HG03575 (cell line): ENCODE data around the gene DNHD1.

Experiments used
- ATAC-seq: cut with Tn5 transposase; IDR thresholded peaks from one replicate; pipeline ENCODE4 v1.9.1; 2021; ENCODE audit not compliant: unreplicated experiment, insufficient number of reproducible peaks, low FRiP score; ENCODE audit errors: extremely low read depth

The DNHD1 gene

DNA sequence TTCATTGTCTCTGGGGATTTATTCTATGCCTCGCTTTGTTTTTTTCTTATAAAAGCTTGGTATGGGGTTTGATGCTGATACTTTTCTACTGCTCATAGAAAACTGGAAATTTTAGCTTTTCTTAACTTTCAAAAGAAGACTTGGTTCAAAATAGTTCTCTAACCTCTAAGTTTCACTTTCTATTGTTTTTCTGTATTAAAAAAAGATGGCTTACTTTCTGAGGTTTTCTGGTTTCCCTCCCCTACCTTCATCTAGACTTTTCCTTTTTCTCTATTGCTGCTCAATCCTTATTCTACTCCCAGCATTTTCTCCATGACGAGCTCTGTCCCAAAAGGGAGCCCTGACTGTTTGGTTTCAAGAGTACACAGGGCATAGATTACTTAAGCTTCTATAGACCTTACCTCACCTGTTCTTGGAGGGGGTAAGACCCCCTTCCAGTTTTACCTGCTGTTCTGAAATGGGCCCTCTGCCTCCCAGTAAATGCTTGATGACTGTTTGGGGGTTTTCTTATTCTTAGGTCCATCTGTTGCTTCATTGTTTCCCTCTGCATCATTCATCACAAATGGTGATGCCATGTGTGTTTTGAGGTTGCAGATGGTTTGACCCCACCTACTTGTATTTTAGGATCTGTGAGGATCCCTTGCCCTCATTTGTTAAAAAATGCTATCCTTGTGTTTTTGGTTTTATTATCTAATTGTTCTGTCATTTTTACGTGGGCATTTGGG, 29.5 kb downstream of the DNHD1 start:
- ATAC-seq = peak; percentile 53

DNA sequence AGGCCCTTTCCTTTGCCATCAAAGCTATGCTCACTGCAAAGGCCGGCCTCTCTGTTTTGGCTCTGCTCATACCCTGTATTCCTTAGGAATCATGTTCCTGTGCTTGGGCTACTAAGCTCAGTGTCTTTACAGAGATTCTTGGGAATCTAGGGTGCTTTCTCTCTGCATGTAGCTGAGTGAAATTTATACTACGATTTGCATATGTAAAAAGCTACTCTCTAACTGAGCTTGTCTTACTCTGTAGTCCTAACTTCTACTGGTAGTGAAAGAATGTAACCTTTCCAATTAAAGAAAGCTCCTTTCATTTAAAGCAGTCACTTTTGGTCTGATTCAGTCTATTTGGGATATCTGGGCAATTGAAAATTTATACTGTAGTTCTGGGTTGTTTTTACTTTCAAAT, 32.2 kb downstream of the DNHD1 start:
- ATAC-seq = no peak

DNA sequence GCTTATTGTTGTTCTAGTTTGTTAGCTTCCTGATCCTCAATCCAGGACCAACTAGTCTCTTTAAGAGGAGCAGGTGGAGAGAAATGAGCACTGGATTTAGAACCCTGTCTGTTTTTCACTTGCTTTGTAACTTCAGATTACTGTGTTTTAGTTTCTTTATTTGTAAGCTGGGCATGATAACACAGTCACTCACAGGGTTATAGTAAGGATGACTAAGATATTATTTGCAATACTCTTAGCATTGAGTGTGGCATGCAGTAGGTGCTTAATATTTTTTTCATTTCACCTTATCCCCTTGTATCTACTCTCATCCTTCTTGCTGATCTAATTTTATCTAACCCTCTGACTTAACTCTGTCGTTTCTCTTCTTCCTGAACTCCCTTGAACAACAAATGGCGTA, 33.8 kb downstream of the DNHD1 start:
- no peak for ATAC-seq

DNA sequence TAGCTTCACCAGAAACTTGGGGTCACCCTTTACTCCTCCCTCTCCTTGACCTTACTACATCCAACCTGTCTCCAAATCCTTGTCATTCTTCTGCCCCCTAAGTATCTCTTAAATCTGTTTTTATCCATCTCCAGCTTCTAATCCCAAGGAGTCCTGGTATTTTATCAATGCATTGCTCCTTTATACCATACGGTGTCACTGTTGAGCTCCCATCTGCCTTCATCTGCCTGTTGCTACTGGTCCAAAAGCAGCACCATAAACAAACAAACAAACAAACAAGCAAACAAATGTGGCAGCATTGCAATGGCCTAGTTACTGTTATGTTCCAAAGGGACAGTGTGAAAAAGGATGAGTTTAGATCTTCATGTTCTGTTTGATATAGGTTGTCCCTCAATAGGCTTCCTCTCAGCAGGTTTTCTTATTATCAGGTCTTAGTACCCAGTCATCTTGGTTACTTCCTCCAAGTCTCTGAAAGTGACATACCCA, 34.2 kb downstream of the DNHD1 start:
- no peak for ATAC-seq

DNA sequence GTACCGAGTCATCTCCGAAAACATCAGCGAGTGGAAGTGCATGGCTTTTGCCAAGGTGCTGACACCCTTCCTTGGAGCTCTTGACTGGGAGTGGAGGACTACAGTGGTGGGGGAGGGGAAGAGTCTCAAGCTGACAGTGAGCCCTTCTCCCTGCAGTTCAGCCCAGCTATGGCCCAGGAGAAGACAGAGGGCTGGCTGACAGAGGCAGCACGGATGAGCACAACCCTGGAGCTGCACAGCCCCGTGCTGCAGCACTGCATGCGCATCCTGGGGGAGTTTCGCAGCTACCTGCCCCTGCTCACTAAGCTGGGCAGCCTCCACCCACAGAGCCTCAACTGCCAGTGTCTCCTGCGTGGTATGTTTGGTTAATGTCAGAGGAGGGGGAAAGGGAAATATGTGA, 41.4 kb downstream of the DNHD1 start:
- no peak for ATAC-seq

DNA sequence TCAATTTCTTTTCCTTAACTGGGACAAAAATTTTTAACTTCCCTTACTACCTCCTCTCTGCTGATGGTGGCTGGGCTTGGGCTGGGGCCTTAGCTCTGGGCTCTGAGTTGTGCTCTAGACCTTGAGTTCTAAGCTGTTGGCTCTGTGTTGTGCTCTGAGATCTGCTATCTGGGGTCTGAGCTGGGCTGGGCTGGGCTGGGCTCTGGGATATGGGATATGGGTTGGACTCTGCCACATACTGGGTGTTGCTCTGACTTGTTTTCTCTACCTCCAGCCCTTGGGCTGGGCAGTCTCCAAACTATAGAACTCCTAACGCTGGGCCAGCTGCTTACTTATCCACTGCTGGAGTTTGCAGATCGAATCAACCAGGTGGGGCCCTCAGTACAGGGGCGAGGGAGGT, 41.9 kb downstream of the DNHD1 start:
- ATAC-seq = no peak

DNA sequence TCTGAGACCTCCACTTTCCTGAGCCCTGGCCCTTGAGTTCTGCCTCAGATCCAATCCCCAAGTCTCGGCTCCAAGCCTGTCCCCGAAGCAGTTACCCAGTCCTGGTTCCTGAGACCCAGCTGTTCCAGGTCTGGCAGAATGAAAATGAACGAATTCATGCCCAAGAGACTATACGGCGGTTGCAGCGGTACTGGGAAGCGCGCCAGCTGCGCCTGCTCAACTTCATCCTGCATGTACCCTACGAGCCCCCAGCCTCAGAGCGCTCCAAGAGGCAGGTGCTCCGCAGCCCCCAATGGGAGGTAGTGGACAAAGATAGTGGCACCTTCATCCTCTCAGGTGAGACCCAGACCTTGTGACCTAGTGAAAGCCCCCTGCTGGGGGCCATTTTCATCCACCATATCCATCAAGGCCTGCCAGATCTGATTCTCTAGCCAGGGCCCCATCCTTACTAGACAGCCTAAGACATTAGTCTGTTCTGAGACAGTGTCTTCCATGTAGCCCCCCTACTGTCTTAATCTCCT, 42.7 kb downstream of the DNHD1 start:
- no peak for ATAC-seq

DNA sequence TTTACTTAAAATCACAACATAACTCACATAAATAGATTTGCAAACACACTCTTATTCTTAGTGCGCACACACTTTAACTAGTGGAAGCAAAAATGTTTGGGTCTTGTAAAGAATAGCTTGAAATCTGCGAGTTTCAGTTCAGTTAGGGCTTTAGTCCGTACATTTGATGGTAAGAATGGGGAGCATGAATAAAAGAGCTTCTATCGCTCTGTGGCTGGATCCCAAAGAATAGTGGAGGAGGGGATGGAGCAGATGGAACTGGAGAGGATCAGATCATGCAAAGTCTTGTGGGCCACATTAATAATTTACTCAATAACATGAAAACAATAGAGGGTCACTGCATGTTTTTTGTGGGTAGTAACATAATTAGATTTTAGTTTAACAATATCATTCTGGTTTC, 44.3 kb downstream of the DNHD1 start:
- ATAC-seq = no peak

DNA sequence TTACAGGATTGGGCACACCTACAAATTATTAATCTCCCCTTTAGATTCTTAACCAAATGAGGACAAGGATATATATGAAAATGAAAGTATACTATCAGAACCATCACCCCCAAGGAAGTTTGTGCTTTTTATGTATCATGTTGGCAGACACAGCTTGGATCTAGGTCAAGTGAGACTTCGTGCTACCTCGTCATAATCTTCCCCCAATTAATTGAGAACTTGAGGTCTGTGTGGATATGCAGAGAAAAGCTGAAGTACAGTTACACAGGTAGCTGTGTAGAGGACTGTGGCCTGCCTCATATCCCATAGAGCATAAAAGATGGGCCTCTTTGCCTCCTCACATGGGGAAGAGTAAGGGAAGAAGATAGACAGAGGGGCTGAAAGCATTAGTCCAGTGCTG, 45.6 kb downstream of the DNHD1 start:
- ATAC-seq = no peak

DNA sequence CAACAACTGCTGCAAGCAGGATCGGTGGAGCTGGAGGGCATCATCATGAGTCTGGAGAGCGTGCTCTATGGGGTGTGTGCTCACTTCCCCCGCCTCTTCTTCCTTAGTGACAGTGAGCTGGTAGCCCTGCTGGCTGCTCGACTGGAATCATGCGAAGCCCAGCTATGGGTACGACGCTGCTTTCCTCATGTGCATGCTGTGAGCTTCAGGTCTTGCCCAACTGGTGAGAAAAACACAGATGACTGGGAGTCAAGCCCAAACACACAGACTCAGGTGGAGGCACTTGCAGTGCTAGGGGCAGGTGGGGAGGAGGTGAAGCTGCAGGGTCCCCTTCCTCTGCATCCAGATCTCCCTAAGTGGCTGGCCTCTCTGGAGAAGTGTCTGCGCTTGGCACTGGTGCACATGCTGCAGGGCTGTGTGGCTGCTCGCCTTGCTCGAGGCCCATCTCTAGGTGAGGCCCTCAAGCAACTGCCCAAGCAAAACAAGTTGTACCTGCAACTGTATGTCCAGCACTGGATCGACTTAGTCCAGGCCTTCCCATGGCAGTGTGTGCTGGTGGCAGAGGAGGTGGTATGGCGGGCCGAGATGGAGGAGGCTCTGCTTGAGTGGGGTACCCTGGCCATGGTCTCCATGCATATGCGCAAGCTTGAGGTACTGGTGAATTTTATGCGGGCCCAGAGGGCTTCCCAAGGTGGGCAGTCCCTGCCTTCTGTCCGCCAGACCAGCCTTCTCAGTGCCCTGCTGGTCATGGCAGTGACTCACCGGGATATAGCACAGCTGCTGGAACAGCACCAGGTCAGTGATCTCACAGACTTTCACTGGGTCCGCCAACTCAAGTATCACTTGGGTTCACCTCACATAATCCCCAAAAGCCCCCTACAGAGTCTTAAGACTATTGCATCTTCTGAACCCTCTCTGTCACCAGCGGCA, 48.1 kb downstream of the DNHD1 start:
- no peak for ATAC-seq

DNA sequence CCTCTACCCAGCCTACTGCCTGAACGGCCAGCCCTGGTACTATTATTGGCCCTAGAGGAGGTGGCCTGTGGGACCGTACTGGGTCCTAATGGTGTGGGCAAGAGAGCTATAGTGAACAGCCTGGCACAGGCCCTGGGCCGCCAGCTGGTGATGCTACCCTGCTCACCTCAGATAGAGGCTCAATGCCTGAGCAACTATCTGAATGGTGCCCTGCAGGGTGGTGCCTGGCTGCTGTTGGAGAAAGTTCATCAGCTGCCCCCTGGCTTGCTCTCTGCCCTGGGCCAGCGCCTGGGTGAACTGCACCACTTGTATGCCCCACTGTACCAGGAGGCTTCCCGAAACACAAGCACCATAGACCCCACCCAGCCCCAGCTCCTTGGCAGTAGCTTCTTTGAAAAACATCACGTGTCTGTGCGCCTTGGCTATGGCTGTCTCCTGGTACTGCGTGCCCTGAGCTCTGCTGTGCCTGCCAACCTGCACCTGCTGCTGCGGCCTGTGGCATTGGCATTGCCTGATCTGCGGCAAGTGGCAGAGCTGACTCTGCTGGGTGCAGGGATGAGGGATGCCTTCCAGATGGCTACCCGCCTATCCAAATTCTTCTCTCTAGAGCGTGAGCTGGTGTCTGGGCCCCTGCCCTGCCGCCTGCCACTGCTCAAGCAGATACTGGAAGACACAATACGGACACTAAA, 49.0 kb downstream of the DNHD1 start:
- ATAC-seq = no peak

DNA sequence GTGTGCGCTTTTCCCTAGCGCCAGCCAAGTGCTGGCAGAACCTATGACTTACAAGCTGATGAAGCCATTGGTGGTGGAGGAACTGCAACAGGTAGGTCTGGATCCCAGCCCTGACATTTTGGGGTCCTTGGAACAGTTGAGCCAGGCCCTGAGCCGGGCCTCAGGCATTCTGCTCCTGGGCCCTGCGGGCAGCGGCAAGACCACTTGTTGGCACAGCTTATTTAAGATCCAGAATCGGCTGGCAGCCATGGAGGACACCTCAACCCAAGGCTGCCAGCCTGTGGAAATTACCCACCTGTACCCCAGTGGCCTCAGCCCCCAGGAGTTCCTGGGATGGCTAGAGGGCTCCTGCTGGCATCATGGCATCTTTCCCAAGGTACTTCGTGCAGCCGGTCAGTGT, 49.7 kb downstream of the DNHD1 start:
- no peak for ATAC-seq

DNA sequence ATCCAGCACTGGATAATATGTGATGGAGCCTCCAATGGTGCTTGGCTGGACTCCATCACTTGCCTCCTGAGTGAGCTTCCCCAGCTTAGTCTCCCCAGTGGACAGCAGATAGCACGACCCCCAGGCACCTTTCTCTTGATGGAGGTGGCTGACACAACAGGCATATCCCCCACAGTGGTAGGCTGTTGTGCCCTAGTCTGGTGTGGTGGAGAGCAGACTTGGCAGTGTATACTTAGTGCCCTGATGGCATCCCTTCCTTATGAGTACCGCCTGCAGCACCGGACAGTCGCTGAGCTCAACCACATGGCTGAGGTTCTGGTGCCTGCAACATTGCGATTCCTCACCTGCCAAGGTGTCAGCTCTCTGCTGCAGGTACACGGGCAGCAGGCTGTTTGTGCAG, 50.1 kb downstream of the DNHD1 start:
- no peak for ATAC-seq

DNA sequence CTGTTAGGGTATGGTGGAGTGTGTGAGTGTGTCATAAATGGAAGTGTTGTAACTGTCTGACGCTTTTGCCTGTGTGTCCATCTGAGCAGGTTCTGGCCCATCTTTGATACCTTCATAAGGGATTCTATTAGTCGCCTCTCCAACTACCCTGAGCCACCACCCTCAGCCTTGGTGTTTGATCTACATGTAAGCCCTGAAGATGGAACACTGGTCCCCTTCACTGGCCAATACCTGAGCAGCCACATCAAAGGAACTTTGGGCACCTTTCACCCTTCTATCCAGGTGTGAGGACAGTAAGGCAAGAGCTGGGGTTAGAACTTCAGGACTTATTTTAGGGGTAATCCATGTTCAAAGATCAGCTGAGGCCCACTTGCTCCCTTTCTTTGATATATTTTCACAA, 51.0 kb downstream of the DNHD1 start:
- no peak for ATAC-seq

DNA sequence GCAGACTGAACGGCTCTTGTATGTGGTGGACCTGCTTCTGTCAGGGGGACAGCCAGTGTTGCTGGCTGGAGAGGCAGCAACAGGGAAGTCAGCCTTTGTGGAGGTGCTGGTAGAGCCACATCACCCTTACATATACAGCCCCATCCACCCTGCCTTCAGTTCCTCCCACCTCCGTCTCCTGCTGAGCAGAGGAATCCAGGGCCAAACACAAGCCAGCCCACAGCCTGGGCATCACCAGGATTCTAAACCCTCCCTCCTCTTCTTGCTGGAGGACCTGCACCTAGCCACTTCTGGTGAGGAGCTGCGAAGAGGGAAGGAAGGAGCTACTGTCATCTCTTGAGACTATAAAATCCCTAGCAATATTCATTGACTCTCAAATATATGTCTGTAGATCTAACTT, 51.6 kb downstream of the DNHD1 start:
- no peak for ATAC-seq

DNA sequence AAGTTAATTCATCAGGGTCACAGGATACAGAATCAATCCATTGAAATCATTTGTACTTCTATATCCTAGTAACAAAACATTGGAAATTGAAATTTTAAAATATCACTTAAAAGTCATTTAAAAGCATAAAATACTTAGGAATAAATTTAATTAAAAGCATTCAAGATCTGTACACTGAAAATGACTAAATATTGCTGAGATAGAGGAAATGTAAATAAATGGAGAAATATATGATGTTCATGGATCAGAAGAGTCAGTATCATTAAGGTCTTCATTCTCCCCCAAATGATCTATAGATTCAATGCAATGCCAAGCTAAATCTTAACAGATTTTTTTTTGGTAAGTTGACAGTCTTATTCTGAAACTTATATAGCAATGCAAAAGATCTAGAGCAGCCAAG, 56.6 kb downstream of the DNHD1 start:
- no peak for ATAC-seq

DNA sequence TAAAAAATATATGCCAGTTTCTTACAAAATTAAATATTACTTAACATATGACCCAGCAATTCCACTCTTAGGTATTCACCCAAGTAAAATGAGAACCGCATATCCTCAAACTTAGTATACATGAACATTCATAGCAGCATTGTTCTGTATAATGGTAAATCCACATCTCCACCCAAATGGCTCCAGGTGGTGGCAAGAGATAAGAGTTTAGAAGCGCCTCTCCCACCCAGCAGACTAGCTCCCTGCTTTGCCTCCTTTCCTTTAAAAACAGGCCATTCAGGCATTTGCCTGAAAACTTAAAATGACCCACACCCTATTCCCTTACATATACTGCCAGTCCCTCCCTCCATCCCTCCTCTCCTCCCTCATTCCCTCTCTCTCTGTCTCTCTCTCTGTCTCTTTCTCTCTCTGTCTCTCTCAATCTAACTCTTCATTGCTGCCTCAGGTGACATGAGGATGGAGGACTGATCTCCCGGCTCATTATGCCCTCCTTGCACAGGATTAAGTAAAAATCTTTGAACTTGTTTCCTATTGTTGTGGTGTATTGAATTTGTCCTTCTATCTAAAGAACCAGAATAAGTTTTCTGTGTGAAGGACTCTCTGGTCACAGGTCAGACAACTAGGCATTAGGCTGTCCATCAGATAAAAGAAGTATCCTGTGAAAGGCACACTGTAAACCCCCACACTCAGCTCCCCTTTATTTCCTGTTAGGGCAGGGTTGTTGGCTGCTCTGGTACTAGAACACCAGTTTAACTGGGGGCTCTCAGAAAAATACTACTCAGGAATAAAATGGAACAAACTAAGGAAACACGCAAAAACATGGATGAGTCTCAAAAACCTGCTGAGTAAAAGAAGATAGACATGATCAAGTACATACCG, 58.0 kb downstream of the DNHD1 start:
- no peak for ATAC-seq

DNA sequence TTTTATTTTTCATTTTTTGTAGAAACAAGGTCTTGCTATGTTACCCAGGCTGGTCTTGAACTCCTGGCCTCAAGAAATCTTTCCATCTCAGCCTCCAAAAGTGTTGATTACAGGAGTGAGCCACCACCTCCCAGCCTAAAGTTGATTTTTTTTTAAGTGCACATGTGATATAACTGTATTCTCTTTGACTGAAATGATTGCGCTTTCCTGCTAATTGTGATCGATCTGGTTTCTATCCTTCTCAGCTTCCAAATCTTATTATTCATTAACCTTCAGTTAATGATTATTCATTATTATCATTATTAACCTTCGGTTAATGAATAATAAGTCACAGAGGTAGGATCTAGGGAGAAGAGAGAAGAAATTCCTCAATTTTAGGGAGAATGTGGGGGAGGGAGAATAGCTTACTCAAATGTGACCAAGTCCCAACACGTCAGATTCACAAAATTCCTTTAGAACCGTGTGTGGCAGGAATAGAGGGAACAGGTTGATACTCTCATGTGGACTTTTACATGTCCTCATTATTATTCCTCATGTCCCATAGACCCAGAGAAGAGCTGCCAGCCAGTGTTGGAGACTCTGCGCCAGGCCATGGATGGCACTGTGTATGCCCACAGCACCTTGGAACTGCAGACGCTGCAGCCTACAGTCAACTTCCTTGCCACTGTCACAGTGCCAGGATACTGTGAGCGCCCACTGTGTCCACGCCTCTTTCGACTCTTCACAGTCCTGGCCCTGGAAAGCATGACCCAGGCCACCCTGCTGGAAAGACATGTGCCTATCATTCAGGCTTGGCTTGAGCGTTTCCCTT, 59.3 kb downstream of the DNHD1 start:
- no peak for ATAC-seq
